ENCODE measurements around the gene ZNF549. TPM values are rescaled to one million over a fixed set of nuclear protein-coding genes. Genes with fewer than 3 reads are reported as not detected.

ZNF549 gene
- polyA plus RNA-seq, 1 donor from 2014 or later: 17.9 TPM

DNA sequence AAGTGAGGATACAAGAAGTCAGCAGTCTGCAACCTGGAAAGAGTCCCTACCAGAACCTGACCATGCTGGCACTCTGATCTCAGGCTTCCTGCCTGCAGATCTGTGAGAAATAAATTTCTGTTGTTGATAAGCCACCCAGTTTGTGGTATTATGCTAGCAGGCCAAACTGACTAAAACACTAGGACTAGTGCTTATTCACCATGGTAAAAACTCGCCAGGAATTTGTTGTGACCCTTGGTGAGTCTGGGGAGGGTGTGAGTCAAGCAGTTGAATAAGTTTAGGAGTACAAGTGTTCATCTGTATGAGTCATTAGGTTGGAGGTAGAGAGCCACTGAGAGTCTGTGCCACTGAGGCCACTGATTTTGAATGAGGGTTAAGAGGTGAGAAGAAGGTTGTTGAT is 60.4 kb downstream of the ZNF549 start:
- Histone ChIP-seq H3K79me2 (replicated peaks; ENCODE audit: insufficient read depth, low read length) (peaks cover 20% of the 10 kb centered on the region), H3K9me3 (ENCODE audit: low read length) (peaks cover 51% of the 10 kb centered on the region), H3K4me3 (ENCODE audit: low read length) (no peak overlapping the region), H3K9me2 (ENCODE audit: insufficient read depth, low read length) (no peaks in the 10 kb centered on the region), H3F3A (ENCODE audit: insufficient read depth, low read length, poor library complexity, severe bottlenecking) (no peaks in the 10 kb centered on the region), H3K27ac (ENCODE audit: low read length) (no peak overlapping the region), H2AFZ (ENCODE audit: low read depth, low read length) (no peak overlapping the region), H3K4me2 (ENCODE audit: low read length) (no peak overlapping the region), H3K9ac (ENCODE audit: low read length) (no peak overlapping the region), H4K20me1 (ENCODE audit: insufficient read depth) (no peaks in the 10 kb centered on the region), H3K36me3 (ENCODE audit: insufficient read depth, low read length) (peaks cover 46% of the 10 kb centered on the region), H3K27me3 (ENCODE audit: insufficient read depth, low read depth, low read length) (no peaks in the 10 kb centered on the region)
- no peak for TF ChIP-seq TAF1 (IDR thresholded peaks at IDR 0.05; ENCODE audit: low read depth)
- no peak for TF ChIP-seq EZH2 (IDR thresholded peaks at IDR 0.05; ENCODE audit: borderline replicate concordance, insufficient read depth, low read length, poor library complexity, severe bottlenecking)
- no peak for TF ChIP-seq SMC3 (conservative IDR thresholded peaks at IDR 0.05; ENCODE audit: poor library complexity)
- TF ChIP-seq POLR2AphosphoS5 (IDR thresholded peaks at IDR 0.05): no peak
- TF ChIP-seq, protein P1, sequence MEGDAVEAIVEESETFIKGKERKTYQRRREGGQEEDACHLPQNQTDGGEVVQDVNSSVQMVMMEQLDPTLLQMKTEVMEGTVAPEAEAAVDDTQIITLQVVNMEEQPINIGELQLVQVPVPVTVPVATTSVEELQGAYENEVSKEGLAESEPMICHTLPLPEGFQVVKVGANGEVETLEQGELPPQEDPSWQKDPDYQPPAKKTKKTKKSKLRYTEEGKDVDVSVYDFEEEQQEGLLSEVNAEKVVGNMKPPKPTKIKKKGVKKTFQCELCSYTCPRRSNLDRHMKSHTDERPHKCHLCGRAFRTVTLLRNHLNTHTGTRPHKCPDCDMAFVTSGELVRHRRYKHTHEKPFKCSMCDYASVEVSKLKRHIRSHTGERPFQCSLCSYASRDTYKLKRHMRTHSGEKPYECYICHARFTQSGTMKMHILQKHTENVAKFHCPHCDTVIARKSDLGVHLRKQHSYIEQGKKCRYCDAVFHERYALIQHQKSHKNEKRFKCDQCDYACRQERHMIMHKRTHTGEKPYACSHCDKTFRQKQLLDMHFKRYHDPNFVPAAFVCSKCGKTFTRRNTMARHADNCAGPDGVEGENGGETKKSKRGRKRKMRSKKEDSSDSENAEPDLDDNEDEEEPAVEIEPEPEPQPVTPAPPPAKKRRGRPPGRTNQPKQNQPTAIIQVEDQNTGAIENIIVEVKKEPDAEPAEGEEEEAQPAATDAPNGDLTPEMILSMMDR (IDR thresholded peaks at IDR 0.05; ENCODE audit: poor library complexity, severe bottlenecking): no peak
- TF ChIP-seq REST (IDR thresholded peaks at IDR 0.05; ENCODE audit: borderline replicate concordance): no peak
- no peak for TF ChIP-seq MXI1 (conservative IDR thresholded peaks at IDR 0.05; ENCODE audit: poor library complexity, severe bottlenecking)
- TF ChIP-seq RAD21 (conservative IDR thresholded peaks at IDR 0.05): no peak
- TF ChIP-seq EP300 (conservative IDR thresholded peaks at IDR 0.05; ENCODE audit: poor library complexity, severe bottlenecking): no peak

DNA sequence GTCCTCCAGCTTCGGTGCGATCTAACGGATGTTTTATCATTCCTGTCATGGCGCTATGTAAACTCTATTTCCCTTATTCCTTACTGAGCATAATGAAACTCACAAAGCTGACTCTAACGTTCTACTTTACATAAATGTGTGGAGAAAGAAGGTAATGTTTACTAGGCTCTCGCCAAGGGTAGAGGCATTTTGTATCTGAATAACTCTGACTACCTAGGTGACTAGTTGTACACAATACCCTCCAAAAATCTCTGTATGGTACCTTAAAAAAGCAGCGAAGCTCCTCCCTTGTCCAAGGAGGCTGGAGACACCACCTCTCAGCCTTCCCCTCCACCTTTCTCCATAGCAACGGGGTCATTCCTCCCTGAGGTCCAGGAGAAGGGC is 72.2 kb downstream of the ZNF549 start:
- no peaks in the 10 kb centered on the region for H3F3A ChIP-seq (ENCODE audit: insufficient read depth, low read length, poor library complexity, severe bottlenecking)

More for the DNA sequence above, 72.2 kb downstream of the ZNF549 start:
- Histone ChIP-seq H2AFZ (ENCODE audit: low read depth, low read length) (peak overlapping the region; percentile 88), H3K27ac (ENCODE audit: low read length) (no peak overlapping the region), H3K4me3 (ENCODE audit: low read length) (peak overlapping the region; percentile 94), H3K9me2 (ENCODE audit: insufficient read depth, low read length) (no peaks in the 10 kb centered on the region), H3K79me2 (replicated peaks; ENCODE audit: insufficient read depth, low read length) (peaks cover 5% of the 10 kb centered on the region), H3K9me3 (ENCODE audit: low read length) (no peaks in the 10 kb centered on the region), H3K4me2 (ENCODE audit: low read length) (peak overlapping the region; percentile 63), H3K27me3 (ENCODE audit: insufficient read depth, low read depth, low read length) (no peaks in the 10 kb centered on the region), H4K20me1 (ENCODE audit: insufficient read depth) (no peaks in the 10 kb centered on the region), H3K36me3 (ENCODE audit: insufficient read depth, low read length) (no peaks in the 10 kb centered on the region), H3K9ac (ENCODE audit: low read length) (peak overlapping the region; percentile 25)
- TF ChIP-seq RAD21 (conservative IDR thresholded peaks at IDR 0.05) (no peak), EZH2 (IDR thresholded peaks at IDR 0.05; ENCODE audit: borderline replicate concordance, insufficient read depth, low read length, poor library complexity, severe bottlenecking) (no peak), REST (IDR thresholded peaks at IDR 0.05; ENCODE audit: borderline replicate concordance) (no peak), EP300 (conservative IDR thresholded peaks at IDR 0.05; ENCODE audit: poor library complexity, severe bottlenecking) (no peak), TAF1 (IDR thresholded peaks at IDR 0.05; ENCODE audit: low read depth) (no peak), MXI1 (conservative IDR thresholded peaks at IDR 0.05; ENCODE audit: poor library complexity, severe bottlenecking) (no peak)

All from neural cell (in vitro differentiated cells).